Brain microvascular endothelial cell (primary cell): ENCODE results near the gene SUN5.

Source experiments
- DNase-seq: peaks from one replicate; pipeline ENCODE4 v3.0.0-alpha.2; 2020
- H3K27ac ChIP-seq: fragments of 250-450 bp; sonication (Bioruptor Pico); 2 replicates; pipeline ENCODE4 v1.5.1; 2020; ENCODE audit warnings: mild to moderate bottlenecking, moderate library complexity
- H3K27me3 ChIP-seq: fragments of 250-450 bp; sonication (Bioruptor Pico); replicated peaks from 2 replicates; pipeline ENCODE4 v1.5.1; 2020; ENCODE audit warnings: mild to moderate bottlenecking
- H3K36me3 ChIP-seq: fragments of 250-450 bp; sonication (Bioruptor Pico); replicated peaks from 2 replicates; pipeline ENCODE4 v1.5.1; 2020; ENCODE audit warnings: mild to moderate bottlenecking
- H3K4me3 ChIP-seq: 2 replicates; pipeline ENCODE4 v1.5.1; 2011; ENCODE audit warnings: low read depth, mild to moderate bottlenecking, control low read depth, low read length, moderate library complexity
- in situ Hi-C: cut with HindIII; loops from 2 replicates; pipeline ENCODE4 v1.10.0; 2017; ENCODE audit warnings: low sequenced_read_pairs, low pct_ligation_motif_present
- TF ChIP-seq, protein P1 (sequence below): IDR thresholded peaks from 2 replicates; pipeline ENCODE4 v1.5.1; 2011; ENCODE audit warnings: low read depth, mild to moderate bottlenecking, moderate library complexity, low read length, control low read depth, inconsistent platforms; ENCODE audit errors: missing control alignments

Gene SUN5

DNA sequence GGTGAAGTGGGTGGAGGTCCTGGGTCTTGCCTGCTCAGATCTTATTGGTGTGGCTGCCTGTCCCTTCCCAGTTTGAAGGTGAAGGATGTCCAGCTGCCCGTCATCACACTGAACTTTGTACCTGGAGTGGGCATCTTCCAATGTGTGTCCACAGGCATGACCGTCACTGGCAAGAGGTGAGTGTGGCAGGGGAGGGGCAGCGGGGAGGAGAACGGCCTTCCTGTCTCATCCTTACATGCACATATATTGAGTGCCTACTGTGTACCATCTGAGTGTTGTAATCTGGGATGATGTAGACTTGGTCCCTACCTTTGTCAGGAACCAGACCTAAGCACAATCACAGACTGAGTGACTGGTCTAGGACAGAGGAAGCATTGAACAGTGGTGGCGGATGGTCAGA, 29.9 kb upstream of the SUN5 start:
- TF ChIP-seq, protein P1, sequence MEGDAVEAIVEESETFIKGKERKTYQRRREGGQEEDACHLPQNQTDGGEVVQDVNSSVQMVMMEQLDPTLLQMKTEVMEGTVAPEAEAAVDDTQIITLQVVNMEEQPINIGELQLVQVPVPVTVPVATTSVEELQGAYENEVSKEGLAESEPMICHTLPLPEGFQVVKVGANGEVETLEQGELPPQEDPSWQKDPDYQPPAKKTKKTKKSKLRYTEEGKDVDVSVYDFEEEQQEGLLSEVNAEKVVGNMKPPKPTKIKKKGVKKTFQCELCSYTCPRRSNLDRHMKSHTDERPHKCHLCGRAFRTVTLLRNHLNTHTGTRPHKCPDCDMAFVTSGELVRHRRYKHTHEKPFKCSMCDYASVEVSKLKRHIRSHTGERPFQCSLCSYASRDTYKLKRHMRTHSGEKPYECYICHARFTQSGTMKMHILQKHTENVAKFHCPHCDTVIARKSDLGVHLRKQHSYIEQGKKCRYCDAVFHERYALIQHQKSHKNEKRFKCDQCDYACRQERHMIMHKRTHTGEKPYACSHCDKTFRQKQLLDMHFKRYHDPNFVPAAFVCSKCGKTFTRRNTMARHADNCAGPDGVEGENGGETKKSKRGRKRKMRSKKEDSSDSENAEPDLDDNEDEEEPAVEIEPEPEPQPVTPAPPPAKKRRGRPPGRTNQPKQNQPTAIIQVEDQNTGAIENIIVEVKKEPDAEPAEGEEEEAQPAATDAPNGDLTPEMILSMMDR, result no peak
- Histone ChIP-seq H3K27me3 (no peaks in the 10 kb centered on the region), H3K27ac (no peak overlapping the region), H3K4me3 (no peak overlapping the region), H3K36me3 (no peaks in the 10 kb centered on the region)
- DNase-seq, result no peak
- in situ Hi-C loops, result no loop called here

DNA sequence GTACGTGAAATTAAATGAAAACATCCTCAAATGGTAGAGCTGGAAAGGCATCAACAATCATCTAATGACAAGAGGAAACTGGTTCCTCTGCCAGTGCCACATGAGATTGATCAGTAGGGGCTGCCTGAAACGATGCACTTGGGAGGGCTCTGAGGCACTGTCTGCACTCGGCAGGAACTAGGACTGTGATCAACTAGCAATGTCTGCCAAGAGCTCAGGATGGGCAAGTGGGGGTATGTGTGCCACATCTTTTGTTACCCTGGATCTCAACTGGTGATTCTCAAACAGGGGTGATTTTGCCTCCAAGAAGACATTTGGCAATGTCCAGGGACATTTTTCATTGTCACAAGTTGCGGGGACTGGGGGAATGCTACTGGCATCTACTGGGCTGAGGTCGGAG, 29.1 kb upstream of the SUN5 start:
- no peak overlapping the region for H3K4me3 ChIP-seq
- H3K27me3 ChIP-seq, result no peaks in the 10 kb centered on the region
- no peaks in the 10 kb centered on the region for H3K36me3 ChIP-seq
- DNase-seq, result no peak
- H3K27ac ChIP-seq, result no peak overlapping the region
- TF ChIP-seq, protein P1, result no peak
- in situ Hi-C loops, result no loop called here

DNA sequence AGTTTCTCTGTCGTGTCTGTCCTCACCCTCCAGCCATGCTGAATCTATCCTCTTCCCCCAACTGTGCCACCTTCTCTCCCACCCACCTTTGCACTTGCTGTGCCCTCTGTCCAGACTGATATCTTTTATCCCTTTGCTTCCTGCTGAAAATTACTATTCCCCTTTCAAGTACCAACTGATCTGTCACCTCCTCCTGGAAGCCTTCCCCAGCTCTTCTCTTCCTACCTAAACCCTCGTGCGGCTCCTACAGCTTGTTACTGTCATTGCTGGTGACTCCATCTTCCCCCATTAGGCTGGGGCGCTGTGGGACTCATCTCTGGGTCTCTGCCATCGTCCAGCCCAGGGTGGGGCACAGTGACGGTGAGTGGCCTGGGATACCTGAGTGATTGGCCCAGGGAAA, 28.3 kb upstream of the SUN5 start:
- TF ChIP-seq, protein P1, result no peak
- no peak for DNase-seq
- Histone ChIP-seq H3K27me3 (no peaks in the 10 kb centered on the region), H3K36me3 (no peaks in the 10 kb centered on the region), H3K27ac (no peak overlapping the region), H3K4me3 (no peak overlapping the region)
- in situ Hi-C loops, result no loop called here

DNA sequence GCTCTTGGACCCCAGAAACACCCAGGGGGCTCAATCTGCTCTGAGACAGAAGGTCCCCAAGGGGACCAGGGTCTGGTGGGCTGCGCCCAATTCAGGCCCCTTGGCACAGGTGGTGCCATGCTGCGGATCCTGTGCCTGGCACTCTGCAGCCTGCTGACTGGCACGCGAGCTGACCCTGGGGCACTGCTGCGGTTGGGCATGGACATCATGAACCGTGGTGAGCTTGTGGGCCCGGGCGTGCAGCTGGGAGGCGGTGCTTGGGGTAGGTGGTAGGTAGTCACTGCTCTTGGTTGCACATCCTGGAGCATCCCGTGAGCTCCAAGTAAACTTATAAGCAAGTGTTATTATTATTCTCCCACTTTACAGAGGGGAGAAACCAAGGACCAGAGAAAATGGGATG, 27.3 kb upstream of the SUN5 start, which contains the start of gene BPIFB6:
Gene BPIFB6 (plus strand): TSS at position 118 of the 400 bp plus-strand sequence. CDS start 0 bp downstream, at position 118.
- TF ChIP-seq, protein P1, result no peak
- Histone ChIP-seq H3K4me3 (no peak within 1 kb of the TSS), H3K27ac (no peak within 1 kb of the TSS), H3K27me3 (no peaks in the 10 kb centered on the region), H3K36me3 (no peaks in the 10 kb centered on the region)
- DNase-seq, result no peak
- in situ Hi-C loops, result no loop called here

DNA sequence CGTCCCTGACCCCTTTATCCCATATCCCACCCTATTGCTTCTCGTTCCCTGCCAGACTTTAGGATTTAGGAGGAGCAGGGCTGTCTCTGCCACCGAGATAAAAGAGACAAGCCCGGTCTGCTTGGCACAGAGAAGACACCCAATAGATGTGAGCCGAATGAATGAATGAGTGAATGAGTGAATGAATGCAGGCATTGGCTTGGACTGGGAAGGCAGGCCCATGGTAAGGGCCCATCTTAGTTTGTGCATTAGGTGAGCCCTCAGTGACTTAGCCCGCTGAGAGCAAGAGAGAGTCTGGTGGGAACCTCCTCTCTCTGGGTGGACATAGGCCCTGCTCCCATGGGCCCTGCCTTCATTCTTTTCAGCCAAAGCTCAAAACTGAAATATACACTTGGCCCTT, 26.3 kb upstream of the SUN5 start:
- Histone ChIP-seq H3K36me3 (no peaks in the 10 kb centered on the region), H3K27ac (no peak overlapping the region), H3K27me3 (no peaks in the 10 kb centered on the region), H3K4me3 (no peak overlapping the region)
- DNase-seq, result no peak
- TF ChIP-seq, protein P1, result no peak
- in situ Hi-C loops, result no loop called here

DNA sequence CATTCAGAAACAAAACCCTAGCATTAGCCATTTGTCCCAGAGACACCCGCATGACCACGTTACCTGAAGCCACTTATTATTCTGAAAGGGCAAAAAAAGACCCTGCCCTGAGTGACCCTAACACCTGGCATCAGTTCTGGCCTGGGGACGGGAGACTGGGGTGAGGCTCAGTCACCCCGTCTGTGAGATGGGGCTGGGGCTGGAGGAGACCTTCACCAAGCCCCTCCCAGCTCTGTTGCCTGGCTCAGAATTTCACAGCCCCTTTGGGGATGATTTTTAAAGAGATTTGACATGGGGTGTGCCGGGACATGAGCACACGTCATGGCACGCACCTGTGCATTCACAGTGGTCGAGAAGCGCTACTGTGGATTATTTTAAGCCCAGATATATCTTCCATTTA, 25.8 kb upstream of the SUN5 start:
- DNase-seq, result no peak
- no peaks in the 10 kb centered on the region for H3K36me3 ChIP-seq
- H3K27ac ChIP-seq, result no peak overlapping the region
- no peak overlapping the region for H3K4me3 ChIP-seq
- in situ Hi-C loops, result no loop called here
- H3K27me3 ChIP-seq, result no peaks in the 10 kb centered on the region
- TF ChIP-seq, protein P1, result no peak
